Heart right ventricle (tissue), 16 donors: ENCODE results near the gene EHBP1. TPM values are rescaled to one million over a fixed set of nuclear protein-coding genes. Genes with fewer than 3 reads are reported as not detected.
A peak's percentile ranks its signal among the peaks of the same experiment; 100 is the strongest.

Source experiments
- ATAC-seq, 8 donors: fragments of 200-7000 bp; cut with Tn5 transposase; one replicate each; pipeline ENCODE4 v1.9.1; 2020; ENCODE audit warnings: mild to moderate bottlenecking in 8 of 8, moderate library complexity in 8 of 8, moderate number of reproducible peaks in 1 of 8
- DNase-seq, 2 donors: peaks; one replicate each; pipeline ENCODE4 v3.0.0-alpha.2; 2020
- H3K27ac ChIP-seq, 10 donors: fragments of 200-600 bp; sonication (generic) in 2 of 10; one replicate each; pipeline versions ENCODE4 v1.5.0 to v1.8.0; 2020 to 2022; ENCODE audit warnings: mild to moderate bottlenecking in 3 of 10
- H3K27me3 ChIP-seq, 7 donors: fragments of 200-600 bp; one replicate each; pipeline ENCODE4 v1.8.0; 2021 to 2022; ENCODE audit warnings: mild to moderate bottlenecking in 2 of 7
- H3K36me3 ChIP-seq, 9 donors: fragments of 200-600 bp; sonication (generic) in 1 of 9; one replicate each; pipeline versions ENCODE4 v1.5.0 to v1.8.0; 2020 to 2022; ENCODE audit warnings: mild to moderate bottlenecking in 2 of 9
- H3K4me1 ChIP-seq, 9 donors: fragments of 200-600 bp; sonication (generic) in 1 of 9; one replicate each; pipeline versions ENCODE4 v1.5.0 to v1.8.0; 2020 to 2022; ENCODE audit warnings: mild to moderate bottlenecking in 4 of 9
- H3K4me3 ChIP-seq, 10 donors: fragments of 200-600 bp; sonication (generic) in 2 of 10; one replicate each; pipeline versions ENCODE4 v1.5.0 to v1.8.0; 2020 to 2022; ENCODE audit warnings: mild to moderate bottlenecking in 7 of 10, moderate library complexity in 2 of 10
- H3K9me3 ChIP-seq, 11 donors: fragments of 200-600 bp in 10 of 11; sonication (generic) in 2 of 11; one replicate each; pipeline versions ENCODE4 v1.5.0 to v1.8.0; 2013 to 2022; ENCODE audit warnings: mild to moderate bottlenecking in 2 of 11, control low read depth in 1 of 11, moderate library complexity in 1 of 11
- WGBS, 2 donors: extraction: QIAGEN DNeasy Blood & Tissue Kit; methylation state at CpG; one replicate each; pipeline ENCODE4 v1.1.7; 2013; ENCODE audit warnings: inconsistent platforms in 1 of 2; 5-methylcytosine and 5-hydroxymethylcytosine counted together
- intact Hi-C, 10 donors: fragments of 100-400 bp; cut with DNase I; formaldehyde crosslinking; loops; one replicate each; pipeline versions ENCODE4 v1.11.1 to v1.14.2; 2022
- polyA plus RNA-seq, 2 donors: library from polyadenylated mRNA; stranded (reverse); fragments of 200-250 nt; gene quantifications; one replicate each; pipeline ENCODE4 v1.2.3, GENCODE V29; 2013
- total RNA-seq, 10 donors: library from RNA; stranded (reverse); fragmentation: NEBNext Ultra II Directional in 3 of 10; extraction: Animal tissue kit (Norgen Biotek cat#: 25700) in 3 of 10; gene quantifications; one replicate each; pipeline versions ENCODE4 v1.2.1 to v1.2.4, GENCODE V29; 2021 to 2023
- TF ChIP-seq, protein P1 (sequence below), 9 donors: fragments of 200-600 bp; sonication (generic) in 2 of 9; IDR thresholded peaks; one replicate each; pipeline versions ENCODE4 v1.5.0 to v1.8.0; 2021 to 2022; ENCODE audit warnings: antibody characterized with exemption in 9 of 9, mild to moderate bottlenecking in 5 of 9, moderate library complexity in 1 of 9
- donor health status: Arrhythmogenic right ventricular cardiomyopathy.
- donor health status: ischemic (EF 13 %, LVEDD 7.1; RV severe dilation, severe dysfunction).
- donor health status: healthy with polysubstance abuse.
- donor health status: DM: no; HTN: yes; CAD: no.
- donor health status: DM: no; HTN: no; CAD: no.
- donor health status: ischemic (EF 25% LVEDD 6.9; RV normal size, moderate dysfunction).
- donor health status: ischemic (EF 25% LVEDD 5.7; RV mildly dilated, moderate dysfunction).
- donor health status: healthy.
- donor health status: DM: yes; HTN: yes; CAD: no.
- donor health status: Ischemic cardiomyopathy.
- donor health status: ischemic (EF 35%, LVEDD 5.7; RV mildly dilated, moderate dysfunction).
- donor health status: nonischemic (EF 11% LVEDD 7.7; RV severe dilation, severe dysfunction).
- donor health status: DM: yes; HTN: yes; CAD: no.
- donor health status: PGD.
- donor health status: ischemic (EF 29% LVEDD 5.4; RV normal size, mild dysfunction).
- donor health status: nonischemic (EF 23%, LVEDD 6.1; RV moderate dilation, normal function).

The EHBP1 gene
- total and polyA plus RNA-seq, 12 donors: 7.8 to 26.1 (median 20.1) TPM

GRCh38 chr2:62784341-62784740, 78.8 kb downstream of the EHBP1 start:
- peaks cover 0 to 2% (median 0%) of the 10 kb centered on the region in 9 donors for H3K4me1 ChIP-seq
- H3K4me3 ChIP-seq: no peak overlapping the region
- ATAC-seq (no peak), DNase-seq (no peak)
- peaks cover 0 to 5% (median 0%) of the 10 kb centered on the region in 11 donors for H3K9me3 ChIP-seq
- TF ChIP-seq, protein P1, sequence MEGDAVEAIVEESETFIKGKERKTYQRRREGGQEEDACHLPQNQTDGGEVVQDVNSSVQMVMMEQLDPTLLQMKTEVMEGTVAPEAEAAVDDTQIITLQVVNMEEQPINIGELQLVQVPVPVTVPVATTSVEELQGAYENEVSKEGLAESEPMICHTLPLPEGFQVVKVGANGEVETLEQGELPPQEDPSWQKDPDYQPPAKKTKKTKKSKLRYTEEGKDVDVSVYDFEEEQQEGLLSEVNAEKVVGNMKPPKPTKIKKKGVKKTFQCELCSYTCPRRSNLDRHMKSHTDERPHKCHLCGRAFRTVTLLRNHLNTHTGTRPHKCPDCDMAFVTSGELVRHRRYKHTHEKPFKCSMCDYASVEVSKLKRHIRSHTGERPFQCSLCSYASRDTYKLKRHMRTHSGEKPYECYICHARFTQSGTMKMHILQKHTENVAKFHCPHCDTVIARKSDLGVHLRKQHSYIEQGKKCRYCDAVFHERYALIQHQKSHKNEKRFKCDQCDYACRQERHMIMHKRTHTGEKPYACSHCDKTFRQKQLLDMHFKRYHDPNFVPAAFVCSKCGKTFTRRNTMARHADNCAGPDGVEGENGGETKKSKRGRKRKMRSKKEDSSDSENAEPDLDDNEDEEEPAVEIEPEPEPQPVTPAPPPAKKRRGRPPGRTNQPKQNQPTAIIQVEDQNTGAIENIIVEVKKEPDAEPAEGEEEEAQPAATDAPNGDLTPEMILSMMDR (IDR thresholded peaks at IDR 0.05): no peak
- WGBS, 2 donors: 47 to 75% methylated on average over 2 of the region's 2 CpGs
- intact Hi-C loops: loop anchor here in 2 of 10 donors (10.0 kb wide), 1 partner anchor 240 kb away; no protein-coding TSS in a partner anchor
- H3K27ac ChIP-seq: no peak overlapping the region
- H3K27me3 ChIP-seq: no peaks in the 10 kb centered on the region
- no peaks in the 10 kb centered on the region for H3K36me3 ChIP-seq

DNA sequence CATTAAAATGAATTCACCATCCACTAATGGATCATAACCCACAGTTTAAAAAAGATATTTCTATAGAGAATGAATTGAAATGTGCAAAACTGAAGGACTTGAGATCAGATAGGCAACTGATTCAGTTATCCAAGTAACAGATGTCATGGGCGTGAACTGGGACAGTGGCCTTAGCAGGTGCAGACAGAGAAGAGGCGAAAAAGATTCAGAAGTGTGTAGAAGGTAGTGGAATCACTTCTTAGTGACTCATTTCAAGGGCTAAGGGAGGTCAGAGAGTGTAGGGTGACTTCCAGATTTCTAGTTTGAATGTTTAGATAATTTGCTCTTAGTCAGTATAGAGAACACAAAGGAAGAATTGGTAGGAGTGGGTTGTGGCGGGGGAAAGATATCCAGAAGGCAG, 79.7 kb downstream of the EHBP1 start:
- TF ChIP-seq, protein P1 (IDR thresholded peaks at IDR 0.05): no peak

GRCh38 chr2:62785810-62786597, 80.5 kb downstream of the EHBP1 start:
- TF ChIP-seq, protein P1 (IDR thresholded peaks at IDR 0.05): no peak
- intact Hi-C loops: loop anchor here in 3 of 10 donors (5.0 to 10.0 kb wide), 2 partner anchors 239 to 701 kb away; no protein-coding TSS in a partner anchor
- Histone ChIP-seq H3K9me3 (peaks cover 0 to 5% (median 0%) of the 10 kb centered on the region in 11 donors), H3K27me3 (no peaks in the 10 kb centered on the region), H3K4me3 (no peak overlapping the region), H3K27ac (no peak overlapping the region), H3K4me1 (peaks cover 0 to 11% (median 0%) of the 10 kb centered on the region in 9 donors), H3K36me3 (no peaks in the 10 kb centered on the region)
- ATAC-seq: peak in 1 of 8 donors; percentile 50
- 94 to 95% methylated on average over 4 of the region's 4 CpGs for WGBS, 2 donors
- DNase-seq: no peak

More for the DNA sequence above, 79.7 kb downstream of the EHBP1 start:
- Histone ChIP-seq H3K27me3 (no peaks in the 10 kb centered on the region), H3K27ac (no peak overlapping the region), H3K4me1 (peaks cover 0 to 9% (median 0%) of the 10 kb centered on the region in 9 donors), H3K4me3 (no peak overlapping the region), H3K9me3 (peaks cover 0 to 5% (median 0%) of the 10 kb centered on the region in 11 donors), H3K36me3 (no peaks in the 10 kb centered on the region)
- no peak for DNase-seq
- 94 to 96% methylated on average over 3 of the region's 3 CpGs for WGBS, 2 donors
- no peak for ATAC-seq
- intact Hi-C loops: loop anchor here in 3 of 10 donors (5.0 to 10.0 kb wide), 2 partner anchors 240 to 702 kb away; no protein-coding TSS in a partner anchor

DNA sequence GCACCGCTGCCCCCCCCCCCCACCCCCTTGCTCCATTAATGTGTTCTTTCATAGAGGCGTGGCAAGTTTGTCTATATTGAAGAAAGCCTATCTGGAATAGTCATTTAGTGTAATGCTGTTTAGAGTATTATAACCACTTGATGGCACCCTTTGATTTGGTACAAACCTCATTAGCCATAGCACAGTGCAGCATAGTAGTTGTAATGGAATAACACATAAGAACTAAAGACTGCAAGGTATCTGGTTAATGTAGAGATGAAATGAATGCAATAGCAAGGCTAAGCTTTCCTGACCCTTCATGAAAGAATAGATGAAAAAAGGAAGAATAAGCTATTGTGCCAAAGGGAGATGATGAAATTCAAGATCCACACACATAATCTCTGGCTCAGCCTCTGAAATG, 81.9 kb downstream of the EHBP1 start:
- TF ChIP-seq, protein P1 (IDR thresholded peaks at IDR 0.05): peak in 7 of 9 donors; percentile 34 to 60 (median 51)
- peak in 7 of 8 donors; percentile 53 to 85 (median 75) for ATAC-seq
- intact Hi-C loops: loop anchor here in 3 of 10 donors (5.0 to 10.0 kb wide), 2 partner anchors 237 to 700 kb away; no protein-coding TSS in a partner anchor
- no peak for DNase-seq
- Histone ChIP-seq H3K27me3 (no peaks in the 10 kb centered on the region), H3K9me3 (peaks cover 0 to 5% (median 0%) of the 10 kb centered on the region in 11 donors), H3K36me3 (no peaks in the 10 kb centered on the region), H3K4me3 (no peak overlapping the region), H3K27ac (no peak overlapping the region), H3K4me1 (peaks cover 0 to 11% (median 0%) of the 10 kb centered on the region in 9 donors)
- 13 to 28% methylated on average over 2 of the region's 2 CpGs for WGBS, 2 donors
